HG03103 (cell line): ENCODE measurements around the gene GUK1.
"Not testable (repeated sequence)": the region's sequence is repeated elsewhere in the genome, so short reads cannot be mapped to it uniquely, and the experiment has no call there.

Experiments used
- ATAC-seq: cut with Tn5 transposase; IDR thresholded peaks from one replicate; pipeline ENCODE4 v1.9.1; 2021; ENCODE audit warnings: low read depth; ENCODE audit not compliant: unreplicated experiment

Gene GUK1

GRCh38 chr1:228173528-228174481 lies 33.7 kb downstream of the GUK1 start:
- ATAC-seq = not testable (repeated sequence)

DNA sequence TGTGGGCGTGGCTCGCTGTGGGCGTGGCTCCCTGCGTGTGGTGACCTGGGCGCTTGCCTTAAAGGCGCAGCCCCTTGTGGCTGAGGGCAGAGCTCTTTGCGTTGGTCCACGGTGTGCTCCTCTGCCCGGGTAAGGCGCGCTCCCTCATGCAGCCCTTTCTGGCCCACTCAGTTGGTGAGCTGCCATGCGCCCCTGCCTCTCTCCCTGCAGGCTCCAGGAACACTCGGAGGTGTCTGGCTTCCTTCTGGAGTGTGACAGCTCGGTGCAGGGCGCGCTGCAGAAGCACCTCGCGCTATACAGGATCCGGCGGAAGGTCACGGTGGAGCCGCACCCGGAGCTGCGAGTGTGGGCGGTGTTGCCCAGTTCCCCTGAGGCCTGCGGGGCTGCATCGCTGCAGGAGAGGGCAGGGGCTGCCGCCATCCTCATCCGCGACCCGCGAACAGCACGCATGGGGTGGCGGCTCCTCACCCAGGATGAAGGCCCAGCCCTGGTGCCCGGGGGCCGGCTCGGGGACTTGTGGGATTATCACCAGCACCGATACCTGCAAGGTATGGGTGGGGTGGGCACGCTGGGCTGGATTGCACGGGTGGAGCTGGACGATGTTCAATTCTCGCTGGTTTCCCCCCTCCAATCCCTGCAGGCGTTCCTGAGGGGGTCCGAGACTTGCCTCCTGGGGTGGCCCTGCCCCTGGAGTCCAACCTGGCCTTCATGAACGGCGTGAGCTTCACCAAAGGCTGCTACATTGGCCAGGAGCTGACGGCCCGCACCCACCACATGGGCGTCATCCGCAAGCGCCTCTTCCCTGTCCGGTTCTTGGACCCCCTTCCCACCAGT lies 34.6 kb downstream of the GUK1 start:
- no peak for ATAC-seq

GRCh38 chr1:228175316-228176023 lies 35.4 kb downstream of the GUK1 start:
- no peak for ATAC-seq

DNA sequence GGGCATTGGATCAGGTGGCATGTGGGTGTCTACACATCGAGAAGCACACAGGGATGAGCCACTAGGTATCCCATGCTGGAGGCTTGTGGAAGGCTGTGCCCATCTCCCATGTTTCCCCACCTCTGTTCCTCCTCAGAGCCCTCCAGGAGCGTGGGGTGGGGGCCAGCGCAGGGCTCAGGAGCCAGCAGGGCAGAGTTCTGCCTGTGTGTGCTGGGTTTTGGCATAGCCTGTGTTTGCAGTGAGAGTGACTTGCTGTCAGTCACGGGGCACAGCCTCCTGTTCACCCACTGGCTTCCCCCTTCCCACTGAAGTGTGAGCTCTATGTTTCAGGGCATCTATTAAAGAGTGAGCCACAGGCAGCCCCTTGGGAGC lies 35.9 kb downstream of the GUK1 start:
- ATAC-seq = no peak

- ATAC-seq = no peak
Measured at GRCh38 chr1:228176461-228177182, 36.5 kb downstream of the GUK1 start.

DNA sequence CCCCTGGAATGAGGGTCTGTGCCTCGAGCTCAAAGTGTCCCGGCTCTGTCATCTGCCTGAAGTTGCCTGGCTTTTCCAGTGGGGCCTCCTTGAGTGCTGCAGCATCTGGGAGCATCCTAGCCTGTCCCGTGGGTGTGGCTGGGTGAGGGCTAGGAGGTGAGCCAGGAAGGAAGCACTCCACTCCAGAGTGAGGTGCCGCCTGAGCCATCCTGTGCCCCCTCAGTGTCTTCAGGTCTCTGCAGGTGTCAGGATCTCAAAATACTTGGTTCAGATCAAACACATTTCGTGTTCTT lies 37.0 kb downstream of the GUK1 start:
- no peak for ATAC-seq

- ATAC-seq = no peak
Measured at GRCh38 chr1:228177721-228178710, 37.9 kb downstream of the GUK1 start.

DNA sequence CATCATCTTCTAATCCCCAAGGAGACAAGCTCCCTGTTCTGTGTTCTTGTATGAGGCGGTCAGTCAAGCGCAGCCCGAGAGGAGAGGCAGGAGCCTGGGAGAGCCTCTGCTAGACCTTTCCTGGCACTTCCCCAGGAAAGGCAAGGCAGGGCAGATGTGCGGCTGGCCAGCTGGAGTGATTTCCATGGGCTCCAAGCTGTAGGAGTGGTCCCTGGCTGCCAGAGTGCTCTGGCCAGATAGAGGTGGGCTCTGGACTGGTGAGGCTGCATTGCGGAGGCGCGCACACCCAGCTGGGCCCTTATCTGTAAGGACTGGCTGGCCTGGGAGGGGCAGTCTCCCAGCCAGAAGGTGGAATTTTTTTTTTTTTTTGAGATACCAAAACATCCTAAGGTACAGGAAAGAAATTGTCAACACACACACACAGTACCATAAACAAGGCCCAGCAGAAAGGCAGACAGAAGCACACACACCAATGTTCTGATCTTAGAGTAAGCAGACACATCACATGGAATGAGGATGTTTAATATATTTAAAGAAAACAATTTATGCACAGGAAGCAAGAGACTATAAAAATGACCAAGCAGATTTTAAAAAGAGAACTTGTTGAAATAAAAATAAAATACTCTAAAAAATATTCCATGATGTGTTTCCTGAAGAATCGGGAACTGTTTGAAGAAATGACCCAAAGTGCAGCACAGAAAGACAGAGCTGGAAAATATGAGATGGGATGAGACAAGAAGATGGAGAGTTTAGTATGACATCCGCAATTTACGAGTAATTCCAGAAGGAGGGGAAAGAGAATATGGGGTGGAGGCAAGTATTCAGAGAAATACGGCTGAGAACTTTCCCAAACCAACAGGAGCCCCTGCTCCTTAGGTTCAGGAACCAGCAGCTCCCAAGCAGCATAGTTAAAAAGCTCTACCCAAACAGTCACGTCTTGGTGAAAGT lies 38.9 kb downstream of the GUK1 start:
- ATAC-seq = no peak

DNA sequence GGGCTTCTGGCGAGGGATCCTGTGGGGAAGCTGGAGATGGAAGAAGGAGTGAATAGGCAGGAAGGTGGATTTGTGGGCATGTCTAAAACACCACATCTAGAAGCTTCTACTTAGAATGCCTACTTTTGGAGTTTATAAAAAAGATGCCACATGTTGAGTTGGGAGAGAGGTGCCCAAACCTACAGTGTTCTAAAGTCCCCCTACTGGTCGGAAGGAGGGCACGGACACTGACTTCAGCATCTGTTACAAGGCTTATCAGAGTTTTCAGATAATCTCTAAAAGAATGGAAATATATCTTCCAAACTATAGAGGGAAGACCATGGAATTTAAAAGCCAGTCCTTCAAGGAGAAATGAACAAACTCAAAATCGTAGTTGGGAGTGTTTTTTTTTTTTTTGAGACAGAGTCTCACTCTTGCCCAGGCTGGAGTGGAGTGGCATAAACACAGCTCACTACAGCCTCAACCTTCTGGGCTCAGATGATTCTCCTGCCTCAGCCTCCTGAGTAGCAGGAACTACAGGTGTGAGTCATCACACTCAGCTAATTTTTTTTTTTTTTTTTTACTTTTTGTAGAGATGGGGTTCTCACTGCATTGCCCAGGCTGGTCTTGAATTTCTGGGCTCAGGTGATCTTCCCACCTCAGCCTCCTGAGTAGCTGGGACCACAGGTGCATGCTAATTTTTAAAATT lies 40.3 kb downstream of the GUK1 start:
- no peak for ATAC-seq

DNA sequence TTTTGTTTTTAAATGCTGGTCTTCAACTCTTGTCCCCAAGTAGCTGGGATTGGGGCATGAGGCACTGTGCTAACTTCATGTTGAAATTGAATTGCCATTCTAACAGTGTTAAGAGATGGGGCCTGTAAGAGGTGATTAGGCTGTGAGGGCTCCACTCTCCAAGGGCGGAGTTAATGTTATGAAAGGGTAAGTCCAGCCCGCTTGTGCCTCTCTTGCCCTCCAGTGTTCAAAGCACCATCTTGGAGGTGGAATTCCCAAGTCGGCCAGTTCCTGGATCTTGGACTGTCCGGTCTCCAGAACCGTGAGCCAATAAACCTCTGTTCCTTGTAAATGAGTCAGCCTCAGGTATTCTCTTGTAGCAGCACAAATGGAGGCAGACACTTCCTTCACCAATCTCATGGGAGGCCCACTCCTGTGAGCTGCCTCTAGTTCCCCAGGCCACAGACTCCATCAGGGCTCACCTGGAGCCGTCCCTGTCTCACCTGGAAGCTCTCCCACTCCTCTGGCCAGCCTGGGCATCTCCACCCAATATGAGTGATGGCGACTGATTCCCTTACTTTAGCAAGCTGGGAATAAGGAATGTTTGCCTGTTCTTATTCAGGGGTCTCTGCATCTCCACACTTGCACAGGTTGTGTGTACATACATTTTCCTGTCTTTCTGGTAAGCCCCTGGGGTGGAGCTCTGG lies 41.0 kb downstream of the GUK1 start:
- no peak for ATAC-seq

GRCh38 chr1:228181645-228182034 lies 41.6 kb downstream of the GUK1 start:
- ATAC-seq = no peak

DNA sequence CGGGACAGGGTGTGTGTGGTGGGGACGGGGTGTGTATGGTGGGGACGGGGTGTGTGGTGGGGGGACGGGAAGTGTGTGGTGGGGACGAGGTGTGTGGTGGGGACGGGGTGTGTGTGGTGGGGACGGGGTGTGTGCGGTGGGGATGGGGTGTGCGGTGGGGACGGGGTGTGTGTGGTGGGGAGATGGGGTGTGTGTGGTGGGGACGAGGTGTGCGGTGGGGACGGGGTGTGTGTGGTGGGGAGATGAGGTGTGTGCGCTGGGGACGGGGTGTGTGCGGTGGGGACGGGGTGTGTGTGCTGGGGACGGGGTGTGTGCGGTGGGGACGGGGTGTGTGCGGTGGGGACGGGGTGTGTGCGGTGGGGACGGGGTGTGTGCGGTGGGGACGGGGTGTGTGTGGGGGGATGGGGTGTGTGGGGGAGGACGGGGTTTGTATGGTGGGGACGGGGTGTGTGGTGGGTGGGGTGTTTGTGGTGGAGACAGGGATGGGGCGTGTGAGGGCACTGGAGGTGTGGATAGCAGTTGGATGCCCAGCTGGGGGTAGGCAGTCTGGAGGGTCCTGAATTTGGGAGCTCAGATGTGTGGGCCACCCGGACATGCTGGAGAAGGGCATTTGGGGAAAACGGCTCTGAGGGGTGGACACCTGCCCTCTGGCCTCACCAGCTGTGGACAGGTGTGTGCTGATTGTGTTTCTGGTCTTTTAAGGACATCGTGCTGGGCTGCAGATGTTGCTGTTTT lies 42.4 kb downstream of the GUK1 start:
- no peak for ATAC-seq

DNA sequence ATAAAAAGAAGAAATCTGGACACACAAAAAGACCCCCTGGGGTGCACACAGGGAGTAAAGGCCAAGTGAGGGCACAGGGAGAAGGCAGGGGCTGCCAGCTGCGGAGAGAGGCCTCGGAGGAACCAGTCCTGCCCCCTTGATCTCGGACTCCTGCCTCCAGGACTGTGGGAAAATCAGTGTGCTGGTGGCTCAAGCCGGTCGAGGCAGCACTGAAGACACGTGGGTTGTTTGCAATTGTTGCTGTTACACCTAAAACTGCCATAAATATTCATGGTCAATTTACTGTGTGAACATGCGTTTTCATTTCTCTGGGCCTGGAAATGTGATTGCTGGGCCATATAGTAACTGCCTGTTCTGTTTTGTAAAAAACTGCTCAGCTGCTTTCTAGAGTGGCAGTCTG lies 44.1 kb downstream of the GUK1 start:
- no peak for ATAC-seq

DNA sequence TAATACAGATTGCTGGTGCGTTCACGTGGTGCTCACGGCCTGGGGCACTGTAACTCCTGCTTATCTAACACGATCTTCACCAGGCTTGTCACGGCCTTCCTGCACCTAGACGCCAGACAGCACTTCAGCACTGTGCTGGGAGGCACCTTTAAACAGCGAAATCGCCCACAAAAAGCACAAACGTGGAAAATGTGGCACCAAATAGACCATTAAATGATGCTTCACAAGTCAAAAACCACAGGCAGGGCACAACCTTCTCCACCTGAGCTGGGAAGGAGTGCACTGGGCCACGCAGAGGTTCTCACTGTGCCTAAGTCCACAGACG lies 45.5 kb downstream of the GUK1 start:
- no peak for ATAC-seq

DNA sequence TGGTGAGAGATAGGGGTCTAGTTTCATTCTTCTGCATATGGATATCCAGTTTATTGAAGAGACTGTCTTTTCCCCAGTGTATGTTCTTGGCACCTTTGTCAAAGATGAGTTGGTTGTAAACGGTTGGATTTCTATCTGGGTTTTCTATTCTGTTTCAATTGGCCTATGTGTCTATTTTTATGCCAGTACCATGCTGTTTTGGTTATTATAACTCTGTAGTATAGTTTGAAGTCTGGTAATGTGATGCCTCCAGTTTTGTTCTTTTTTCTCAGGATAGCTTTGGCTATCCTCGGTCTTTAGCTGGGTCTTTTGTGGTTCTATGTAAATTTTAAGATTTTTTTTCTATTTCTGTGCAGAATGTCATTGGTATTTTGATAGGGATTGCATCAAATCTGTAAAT lies 48.2 kb downstream of the GUK1 start:
- ATAC-seq = not testable (repeated sequence)

- ATAC-seq = no peak
Measured at GRCh38 chr1:228190182-228190581, 50.1 kb downstream of the GUK1 start.

- ATAC-seq = no peak
Measured at GRCh38 chr1:228190778-228191177, 50.7 kb downstream of the GUK1 start.
